ENCODE data around the gene KAT7.
"Not testable (repeated sequence)": the region's sequence is repeated elsewhere in the genome, so short reads cannot be mapped to it uniquely, and the experiment has no call there.

The KAT7 gene

GRCh38 chr17:49755663-49756283, 32.7 kb upstream of the KAT7 start:
- H3K4me3 ChIP-seq (ENCODE audit: low read depth, low read length): no peak overlapping the region
- TF ChIP-seq CTCF (IDR thresholded peaks at IDR 0.05; ENCODE audit: borderline replicate concordance, insufficient read depth, low read depth, low read length): no peak

GRCh38 chr17:49756323-49757150, 31.9 kb upstream of the KAT7 start:
- no peak overlapping the region for H3K4me3 ChIP-seq (ENCODE audit: low read depth, low read length)
- TF ChIP-seq CTCF (IDR thresholded peaks at IDR 0.05; ENCODE audit: borderline replicate concordance, insufficient read depth, low read depth, low read length): no peak

GRCh38 chr17:49757151-49757777, 31.2 kb upstream of the KAT7 start:
- no peak for TF ChIP-seq CTCF (IDR thresholded peaks at IDR 0.05; ENCODE audit: borderline replicate concordance, insufficient read depth, low read depth, low read length)

GRCh38 chr17:49758464-49759010, 29.9 kb upstream of the KAT7 start:
- not testable (repeated sequence) for H3K4me3 ChIP-seq (ENCODE audit: low read depth, low read length)

More at GRCh38 chr17:49757151-49757777, 31.2 kb upstream of the KAT7 start:
- H3K4me3 ChIP-seq (ENCODE audit: low read depth, low read length): no peak overlapping the region

GRCh38 chr17:49759203-49759602, 29.3 kb upstream of the KAT7 start:
- no peak for TF ChIP-seq CTCF (IDR thresholded peaks at IDR 0.05; ENCODE audit: borderline replicate concordance, insufficient read depth, low read depth, low read length)
- H3K4me3 ChIP-seq (ENCODE audit: low read depth, low read length): no peak overlapping the region

- no peak for TF ChIP-seq CTCF (IDR thresholded peaks at IDR 0.05; ENCODE audit: borderline replicate concordance, insufficient read depth, low read depth, low read length)
- no peak overlapping the region for H3K4me3 ChIP-seq (ENCODE audit: low read depth, low read length)
Measured at GRCh38 chr17:49760296-49760695, 28.2 kb upstream of the KAT7 start.

- no peak for TF ChIP-seq CTCF (IDR thresholded peaks at IDR 0.05; ENCODE audit: borderline replicate concordance, insufficient read depth, low read depth, low read length)
- H3K4me3 ChIP-seq (ENCODE audit: low read depth, low read length): peak overlapping the region; percentile 11
Measured at GRCh38 chr17:49760932-49761558, 27.4 kb upstream of the KAT7 start.
